Hepatocyte (in vitro differentiated cells): ENCODE measurements around the gene WDR41. TPM values are rescaled to one million over a fixed set of nuclear protein-coding genes. Genes with fewer than 3 reads are reported as not detected.
"Not testable (repeated sequence)": the region's sequence is repeated elsewhere in the genome, so short reads cannot be mapped to it uniquely, and the experiment has no call there.

Experiments
- DNase-seq: peaks from one replicate; pipeline ENCODE4 v3.0.0-alpha.2; 2016; ENCODE audit warnings: low spot score
- H2AFZ ChIP-seq: fragments of 200-600 bp; sonication (generic); 2 replicates; pipeline ENCODE4 v1.6.0; 2016; ENCODE audit warnings: antibody characterized with exemption, mild to moderate bottlenecking
- H3K27ac ChIP-seq: fragments of 200-600 bp; sonication (generic); 2 replicates; pipeline ENCODE4 v1.5.1; 2016; ENCODE audit warnings: mild to moderate bottlenecking
- H3K27me3 ChIP-seq: fragments of 200-600 bp; sonication (generic); 2 replicates; pipeline ENCODE4 v1.6.1; 2016
- H3K36me3 ChIP-seq: fragments of 200-600 bp; sonication (generic); replicated peaks from 2 replicates; pipeline ENCODE4 v1.5.1; 2016; ENCODE audit warnings: low read depth; ENCODE audit not compliant: insufficient read depth
- H3K4me1 ChIP-seq: fragments of 200-600 bp; sonication (generic); 2 replicates; pipeline ENCODE4 v1.5.1; 2016; ENCODE audit warnings: mild to moderate bottlenecking, moderate library complexity; ENCODE audit not compliant: insufficient read depth
- H3K4me2 ChIP-seq: fragments of 200-600 bp; sonication (generic); 2 replicates; pipeline ENCODE4 v1.6.0; 2016
- H3K4me3 ChIP-seq: fragments of 200-600 bp; sonication (generic); 2 replicates; pipeline ENCODE4 v1.5.1; 2016; ENCODE audit warnings: mild to moderate bottlenecking
- H3K79me2 ChIP-seq: fragments of 200-600 bp; sonication (generic); 2 replicates; pipeline ENCODE4 v1.6.0; 2017; ENCODE audit warnings: mild to moderate bottlenecking
- H3K9me2 ChIP-seq: fragments of 200-600 bp; sonication (generic); replicated peaks from 2 replicates; pipeline ENCODE4 v1.6.0; 2017; ENCODE audit warnings: mild to moderate bottlenecking; ENCODE audit not compliant: insufficient read depth
- H3K9me3 ChIP-seq: fragments of 200-600 bp; sonication (generic); 2 replicates; pipeline ENCODE4 v1.5.1; 2016; ENCODE audit warnings: low read depth, mild to moderate bottlenecking
- H4K20me1 ChIP-seq: fragments of 200-600 bp; sonication (generic); 2 replicates; pipeline ENCODE4 v1.6.0; 2016; ENCODE audit warnings: mild to moderate bottlenecking; ENCODE audit not compliant: insufficient read depth, poor library complexity, severe bottlenecking
- EZH2 ChIP-seq: fragments of 200-600 bp; sonication (generic); IDR thresholded peaks from 2 replicates; pipeline ENCODE4 v1.6.1; 2016; ENCODE audit warnings: antibody characterized with exemption, mild to moderate bottlenecking, borderline replicate concordance
- EZH2phosphoT487 ChIP-seq: fragments of 200-600 bp; sonication (generic); IDR thresholded peaks from one replicate; pipeline ENCODE4 v1.6.1; 2018; ENCODE audit warnings: antibody characterized with exemption, mild to moderate bottlenecking, low read depth, moderate library complexity; ENCODE audit not compliant: unreplicated experiment, severe bottlenecking
- WGBS: methylation state at CpG from one replicate; pipeline ENCODE4 v1.1.6; 2016; ENCODE audit warnings: low lambda C conversion rate; ENCODE audit errors: missing lambda C conversion rate; 5-methylcytosine and 5-hydroxymethylcytosine counted together
- polyA plus RNA-seq: library from polyadenylated mRNA; unstranded; fragments of >200 nt; fragmentation: Nextera tagmentation; extraction: Ambion mirVana; gene quantifications from 2 replicates; pipeline ENCODE4 v1.2.1, GENCODE V29; 2016
- total RNA-seq: library from RNA; depleted of rRNA; stranded (reverse); fragments of >200 nt; gene quantifications from 2 replicates; pipeline ENCODE4 v1.2.3, GENCODE V29; 2014
- TF ChIP-seq, protein P1 (sequence below): fragments of 200-600 bp; sonication (generic); IDR thresholded peaks from 2 replicates; pipeline ENCODE4 v1.5.1; 2016; ENCODE audit warnings: antibody characterized with exemption, mild to moderate bottlenecking; ENCODE audit not compliant: poor library complexity

WDR41 gene
- total and polyA plus RNA-seq, 2 experiments from 2014 or later: 40.5 to 80.5 TPM

DNA sequence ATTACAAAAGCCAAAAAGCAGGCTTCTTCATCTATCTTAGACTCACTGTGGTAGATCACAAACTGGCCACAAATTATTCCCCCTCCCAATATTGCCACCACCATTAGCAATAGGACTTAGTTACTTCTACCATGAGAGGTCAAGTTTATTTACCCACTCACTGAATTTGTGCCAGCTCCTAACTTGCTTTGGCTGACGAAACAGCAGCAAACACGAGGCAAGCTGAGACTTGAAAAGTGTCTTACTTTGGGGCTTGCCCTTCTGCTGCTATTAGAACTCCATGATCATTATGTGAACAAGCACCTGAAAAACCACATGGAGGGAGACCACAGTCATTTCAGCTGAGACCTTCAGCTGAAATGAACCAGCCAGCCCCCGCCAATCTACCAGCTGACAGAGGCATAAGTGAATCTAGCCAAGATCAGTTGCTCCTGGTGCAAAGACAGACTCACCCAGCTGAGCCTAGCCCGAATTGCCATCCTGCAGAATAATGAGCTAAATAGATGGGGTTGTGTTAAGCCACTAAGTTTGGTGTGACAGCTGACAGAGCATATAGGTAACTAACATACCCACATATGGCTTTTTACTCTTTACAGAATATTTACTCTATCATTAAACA is 5.7 kb downstream of the WDR41 start:
- Histone ChIP-seq H2AFZ (no peak overlapping the region), H3K36me3 (no peaks in the 10 kb centered on the region), H3K9me3 (no peaks in the 10 kb centered on the region), H4K20me1 (no peaks in the 10 kb centered on the region), H3K4me2 (no peak overlapping the region), H3K79me2 (peaks cover 34% of the 10 kb centered on the region), H3K27ac (no peak overlapping the region), H3K9me2 (no peaks in the 10 kb centered on the region), H3K4me3 (no peak overlapping the region), H3K4me1 (no peaks in the 10 kb centered on the region), H3K27me3 (no peaks in the 10 kb centered on the region)
- WGBS: 69% methylated on average over 4 of the region's 4 CpGs
- TF ChIP-seq EZH2phosphoT487: no peak
- TF ChIP-seq, protein P1, sequence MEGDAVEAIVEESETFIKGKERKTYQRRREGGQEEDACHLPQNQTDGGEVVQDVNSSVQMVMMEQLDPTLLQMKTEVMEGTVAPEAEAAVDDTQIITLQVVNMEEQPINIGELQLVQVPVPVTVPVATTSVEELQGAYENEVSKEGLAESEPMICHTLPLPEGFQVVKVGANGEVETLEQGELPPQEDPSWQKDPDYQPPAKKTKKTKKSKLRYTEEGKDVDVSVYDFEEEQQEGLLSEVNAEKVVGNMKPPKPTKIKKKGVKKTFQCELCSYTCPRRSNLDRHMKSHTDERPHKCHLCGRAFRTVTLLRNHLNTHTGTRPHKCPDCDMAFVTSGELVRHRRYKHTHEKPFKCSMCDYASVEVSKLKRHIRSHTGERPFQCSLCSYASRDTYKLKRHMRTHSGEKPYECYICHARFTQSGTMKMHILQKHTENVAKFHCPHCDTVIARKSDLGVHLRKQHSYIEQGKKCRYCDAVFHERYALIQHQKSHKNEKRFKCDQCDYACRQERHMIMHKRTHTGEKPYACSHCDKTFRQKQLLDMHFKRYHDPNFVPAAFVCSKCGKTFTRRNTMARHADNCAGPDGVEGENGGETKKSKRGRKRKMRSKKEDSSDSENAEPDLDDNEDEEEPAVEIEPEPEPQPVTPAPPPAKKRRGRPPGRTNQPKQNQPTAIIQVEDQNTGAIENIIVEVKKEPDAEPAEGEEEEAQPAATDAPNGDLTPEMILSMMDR: no peak
- TF ChIP-seq EZH2: no peak
- DNase-seq: no peak

DNA sequence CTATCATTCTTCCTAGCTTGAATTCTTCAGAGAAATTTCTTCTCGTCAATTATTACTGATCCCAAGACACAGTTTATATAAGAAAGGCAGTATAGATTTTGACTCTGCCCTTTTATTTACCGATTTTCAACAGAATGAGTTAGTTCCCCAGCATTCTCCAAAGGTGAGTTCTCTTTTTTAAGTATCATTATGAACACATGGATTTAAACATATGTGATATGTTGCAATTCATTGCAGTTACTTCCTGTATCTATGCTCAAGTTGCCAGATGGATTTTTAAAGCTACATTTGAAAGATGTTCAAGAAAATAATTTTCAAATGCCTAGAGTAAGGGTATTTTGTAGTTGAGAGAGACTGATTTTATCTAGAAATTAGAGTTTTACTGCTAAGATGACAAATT is 8.4 kb downstream of the WDR41 start:
- peaks cover 12% of the 10 kb centered on the region for H3K79me2 ChIP-seq
- no peaks in the 10 kb centered on the region for H3K27me3 ChIP-seq

DNA sequence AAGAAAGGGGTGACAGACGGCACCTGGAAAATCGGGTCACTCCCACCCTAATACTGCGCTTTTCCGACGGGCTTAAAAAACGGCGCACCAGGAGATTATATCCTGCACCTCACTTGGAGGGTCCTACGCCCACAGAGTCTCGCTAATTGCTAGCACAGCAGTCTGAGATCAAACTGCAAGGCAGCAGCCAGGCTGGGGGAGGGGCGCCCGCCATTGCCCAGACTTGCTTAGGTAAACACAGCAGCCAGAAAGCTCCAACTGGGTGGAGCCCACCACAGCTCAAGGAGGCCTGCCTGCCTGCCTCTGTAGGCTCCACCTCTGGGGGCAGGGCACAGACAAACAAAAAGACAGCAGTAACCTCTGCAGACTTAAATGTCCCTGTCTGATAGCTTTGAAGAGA is 17.1 kb downstream of the WDR41 start:
- H3K9me3 ChIP-seq, H2AFZ ChIP-seq, DNase-seq, H3K4me1 ChIP-seq, H3K27ac ChIP-seq, H3K9me2 ChIP-seq, H3K79me2 ChIP-seq, H3K36me3 ChIP-seq, H3K4me2 ChIP-seq, H3K4me3 ChIP-seq, H3K27me3 ChIP-seq, H4K20me1 ChIP-seq: not testable (repeated sequence)
- WGBS: 97% methylated on average over 11 of the region's 11 CpGs

More for the DNA sequence above, 8.4 kb downstream of the WDR41 start:
- TF ChIP-seq EZH2: no peak
- TF ChIP-seq, protein P1: no peak
- no peaks in the 10 kb centered on the region for H3K36me3 ChIP-seq
- H2AFZ ChIP-seq: no peak overlapping the region
- no peaks in the 10 kb centered on the region for H3K4me1 ChIP-seq
- H3K4me3 ChIP-seq: no peak overlapping the region
- no peak overlapping the region for H3K4me2 ChIP-seq
- no peak for DNase-seq
- 98% methylated on average over 2 of the region's 2 CpGs for WGBS
- H3K9me3 ChIP-seq: no peaks in the 10 kb centered on the region
- H4K20me1 ChIP-seq: no peaks in the 10 kb centered on the region
- no peak overlapping the region for H3K27ac ChIP-seq
- H3K9me2 ChIP-seq: no peaks in the 10 kb centered on the region

DNA sequence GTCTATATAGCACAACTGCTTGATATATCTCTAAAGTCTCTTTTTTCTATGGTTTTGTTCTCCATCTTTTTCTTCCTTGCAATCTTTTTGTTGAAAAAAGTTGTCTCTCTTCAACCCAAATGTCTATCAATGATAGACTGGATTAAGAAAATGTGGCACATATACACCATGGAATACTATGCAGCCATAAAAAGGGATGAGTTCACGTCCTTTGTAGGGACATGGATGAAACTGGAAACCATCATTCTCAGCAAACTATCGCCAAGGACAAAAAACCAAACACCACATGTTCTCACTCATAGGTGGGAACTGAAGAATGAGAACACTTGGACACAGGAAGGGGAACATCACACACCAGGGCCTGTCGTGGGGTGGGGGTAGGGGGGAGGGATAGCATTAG is 23.2 kb downstream of the WDR41 start:
- not testable (repeated sequence) for H3K27me3 ChIP-seq, H3K36me3 ChIP-seq, H2AFZ ChIP-seq, H3K9me3 ChIP-seq, DNase-seq, H3K4me3 ChIP-seq, H3K27ac ChIP-seq, H3K4me2 ChIP-seq, H3K9me2 ChIP-seq, H3K4me1 ChIP-seq, H4K20me1 ChIP-seq
- H3K79me2 ChIP-seq: peaks cover 17% of the 10 kb centered on the region
- 96% methylated on average over 3 of the region's 3 CpGs for WGBS
